AG04450 (cell line): Measurements from ENCODE around the gene UCHL3. TPM values are rescaled to one million over a fixed set of nuclear protein-coding genes. Genes with fewer than 3 reads are reported as not detected.

Experiments used
- CTCF ChIA-PET: fragments of 300-600, 350-600 bp; formaldehyde crosslinking; extraction: SDS; loops from one replicate; lab custom pipeline; 2022; ENCODE audit warnings: antibody characterized with exemption, inconsistent platforms; lab: Charles Lee
- POLR2A ChIA-PET: fragments of 350-600 bp; formaldehyde crosslinking; extraction: SDS; loops from one replicate; lab custom pipeline; 2021; ENCODE audit warnings: antibody characterized with exemption, inconsistent platforms; lab: Yijun Ruan, JAX
- DNase-seq: peaks from one replicate; pipeline ENCODE4 v3.0.0-alpha.2; 2011; ENCODE audit warnings: low read depth, low spot score
- H3K27ac ChIP-seq: one replicate; pipeline ENCODE4 v1.5.1; 2012; ENCODE audit warnings: low read depth, low read length, control low read depth
- H3K27me3 ChIP-seq: one replicate; pipeline ENCODE4 v1.6.0; 2012; ENCODE audit warnings: low read length; ENCODE audit not compliant: control insufficient read depth, insufficient read depth
- H3K4me3 ChIP-seq: 2 replicates; pipeline ENCODE4 v1.5.1; 2011; ENCODE audit warnings: mild to moderate bottlenecking, low read depth, low read length, control low read depth
- H3K9me3 ChIP-seq: 2 replicates; pipeline ENCODE4 v1.5.1; 2012; ENCODE audit warnings: low read length; ENCODE audit not compliant: control insufficient read depth, insufficient read depth
- polyA plus RNA-seq: library from polyadenylated mRNA; depleted of rRNA; stranded (reverse); fragments of >200 nt; gene quantifications from 2 replicates; pipeline ENCODE4 v1.2.3, GENCODE V29; 2011
- TF ChIP-seq, protein P1 (sequence below): IDR thresholded peaks from 2 replicates; pipeline ENCODE4 v1.5.1; 2011; ENCODE audit warnings: low read depth, low read length, control low read depth, inconsistent platforms

The UCHL3 gene
- polyA plus RNA-seq, 1 experiment, result 95.5 TPM

DNA sequence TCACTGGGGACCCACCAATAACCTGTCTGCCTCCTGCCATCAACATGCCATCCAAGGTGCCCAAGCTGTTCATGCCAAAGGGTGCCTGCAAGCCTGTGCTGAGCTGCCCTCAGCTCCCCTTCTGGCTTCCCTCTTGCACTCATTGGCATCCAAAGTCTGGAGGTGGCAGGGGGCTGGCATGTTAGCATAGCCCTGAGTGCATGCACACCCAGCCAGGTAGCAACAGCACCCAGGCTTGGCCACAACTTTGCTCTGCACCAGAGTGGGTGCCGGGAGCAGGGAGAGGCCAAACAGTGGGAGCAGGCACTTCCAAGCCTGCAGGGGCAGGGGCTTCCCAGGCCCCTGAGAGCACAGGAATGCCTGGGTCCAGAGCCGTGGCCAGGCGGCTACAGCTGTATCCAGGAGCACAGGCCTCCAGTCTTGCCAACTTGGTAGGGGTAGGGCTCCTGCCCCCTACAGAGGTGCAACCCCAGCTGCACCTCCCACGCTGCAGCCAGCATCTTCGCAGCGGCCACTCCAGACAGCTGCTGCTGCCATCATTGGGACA lies 41.5 kb upstream of the UCHL3 start:
- Histone ChIP-seq H3K27me3 (no peaks in the 10 kb centered on the region), H3K9me3 (no peaks in the 10 kb centered on the region), H3K27ac (no peak overlapping the region), H3K4me3 (no peak overlapping the region)
- DNase-seq, result no peak
- ChIA-PET CTCF (no interaction called here), POLR2A (no interaction called here)
- TF ChIP-seq, protein P1, sequence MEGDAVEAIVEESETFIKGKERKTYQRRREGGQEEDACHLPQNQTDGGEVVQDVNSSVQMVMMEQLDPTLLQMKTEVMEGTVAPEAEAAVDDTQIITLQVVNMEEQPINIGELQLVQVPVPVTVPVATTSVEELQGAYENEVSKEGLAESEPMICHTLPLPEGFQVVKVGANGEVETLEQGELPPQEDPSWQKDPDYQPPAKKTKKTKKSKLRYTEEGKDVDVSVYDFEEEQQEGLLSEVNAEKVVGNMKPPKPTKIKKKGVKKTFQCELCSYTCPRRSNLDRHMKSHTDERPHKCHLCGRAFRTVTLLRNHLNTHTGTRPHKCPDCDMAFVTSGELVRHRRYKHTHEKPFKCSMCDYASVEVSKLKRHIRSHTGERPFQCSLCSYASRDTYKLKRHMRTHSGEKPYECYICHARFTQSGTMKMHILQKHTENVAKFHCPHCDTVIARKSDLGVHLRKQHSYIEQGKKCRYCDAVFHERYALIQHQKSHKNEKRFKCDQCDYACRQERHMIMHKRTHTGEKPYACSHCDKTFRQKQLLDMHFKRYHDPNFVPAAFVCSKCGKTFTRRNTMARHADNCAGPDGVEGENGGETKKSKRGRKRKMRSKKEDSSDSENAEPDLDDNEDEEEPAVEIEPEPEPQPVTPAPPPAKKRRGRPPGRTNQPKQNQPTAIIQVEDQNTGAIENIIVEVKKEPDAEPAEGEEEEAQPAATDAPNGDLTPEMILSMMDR, result no peak

DNA sequence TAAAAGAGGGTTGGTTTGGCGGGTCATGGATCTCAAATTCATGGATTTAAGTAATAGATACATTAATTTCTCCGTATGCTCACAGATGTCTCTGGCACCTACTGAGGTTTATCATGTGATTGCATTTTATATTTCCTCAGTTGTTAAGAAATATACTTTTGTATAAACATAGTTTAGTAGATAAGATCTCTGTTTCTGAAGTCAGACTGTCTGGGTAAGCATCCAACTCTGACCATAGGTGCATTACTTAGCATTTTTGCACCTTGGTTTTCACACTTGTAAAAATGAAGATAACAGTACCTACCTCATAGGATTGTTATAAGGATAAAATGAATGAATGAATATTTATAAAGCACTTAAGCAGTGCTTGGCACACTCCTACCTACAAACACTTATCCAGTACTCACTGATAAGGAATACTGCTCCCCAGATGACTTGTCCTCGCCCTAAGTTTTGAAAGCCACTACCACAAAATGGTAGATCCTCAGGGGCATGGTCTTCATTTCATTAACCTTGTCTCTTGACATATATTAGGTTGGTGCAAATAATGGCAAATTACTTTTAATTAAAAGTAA lies 38.5 kb upstream of the UCHL3 start:
- TF ChIP-seq, protein P1, result no peak
- CTCF ChIA-PET, result interaction anchor here (1.5 kb wide), 1 partner anchor 29 kb away, joined by 9 read pairs; the partner anchor contains the start of gene TBC1D4
- POLR2A ChIA-PET, result no interaction called here
- Histone ChIP-seq H3K4me3 (no peak overlapping the region), H3K27ac (no peak overlapping the region), H3K27me3 (no peaks in the 10 kb centered on the region), H3K9me3 (no peaks in the 10 kb centered on the region)
- no peak for DNase-seq

DNA sequence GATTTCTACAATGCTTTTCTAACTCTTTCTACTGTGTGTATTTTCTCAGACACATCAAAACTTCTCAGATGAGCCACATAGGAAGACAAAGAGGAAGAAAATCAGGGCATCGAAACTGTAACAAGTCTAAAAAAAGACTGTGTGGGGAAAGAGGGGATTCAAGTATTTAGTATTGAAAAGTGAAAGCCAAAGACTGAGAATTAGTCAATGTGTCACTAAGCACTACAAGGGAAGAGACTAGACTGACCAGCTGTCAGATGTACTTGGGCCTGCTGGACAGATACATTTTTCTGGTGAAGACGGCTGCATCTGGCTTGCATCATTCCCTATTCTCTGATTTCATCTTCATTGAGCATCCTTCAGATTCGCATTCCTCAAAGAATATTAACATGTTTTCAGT lies 37.3 kb upstream of the UCHL3 start:
- no peak for DNase-seq
- H3K27me3 ChIP-seq, result no peaks in the 10 kb centered on the region
- H3K9me3 ChIP-seq, result no peaks in the 10 kb centered on the region
- H3K4me3 ChIP-seq, result no peak overlapping the region
- CTCF ChIA-PET, result no interaction called here
- POLR2A ChIA-PET, result interaction anchor here (0.6 to 0.7 kb wide), 2 partner anchors 12 to 29 kb away, joined by 3 to 6 read pairs; no protein-coding TSS in a partner anchor
- TF ChIP-seq, protein P1, result no peak
- no peak overlapping the region for H3K27ac ChIP-seq

DNA sequence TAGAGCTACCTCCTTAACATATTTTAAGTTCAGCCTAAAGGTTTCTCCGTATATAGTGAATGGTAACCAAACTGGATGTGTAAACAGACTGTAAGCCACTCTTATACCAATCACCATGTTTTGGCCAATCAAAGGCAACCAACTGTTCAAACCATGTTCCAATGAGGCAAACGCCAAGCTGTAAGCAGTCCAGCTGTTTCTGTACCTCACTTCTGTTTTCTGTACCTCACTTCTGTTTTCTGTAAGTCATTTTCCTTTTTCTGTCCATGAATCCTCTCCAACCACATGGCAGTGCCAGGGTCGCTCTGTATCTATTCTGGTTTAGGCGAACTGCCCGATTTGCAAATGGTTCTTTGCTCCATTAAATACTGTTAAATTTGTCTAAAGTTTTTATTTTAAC lies 36.3 kb upstream of the UCHL3 start:
- no peaks in the 10 kb centered on the region for H3K27me3 ChIP-seq
- DNase-seq, result no peak
- H3K4me3 ChIP-seq, result no peak overlapping the region
- H3K9me3 ChIP-seq, result peaks cover 1% of the 10 kb centered on the region; the same call in 1 of the 2 replicates
- CTCF ChIA-PET, result interaction anchor here (1.1 kb wide), 1 partner anchor 31 kb away, joined by 5 read pairs; the partner anchor contains the start of gene TBC1D4
- POLR2A ChIA-PET, result no interaction called here
- TF ChIP-seq, protein P1, result no peak
- no peak overlapping the region for H3K27ac ChIP-seq
